GM06990 (cell line): ENCODE data around the gene USP34.

ENCODE experiments used
- DNase-seq: peaks from one replicate; pipeline ENCODE4 v3.0.0-alpha.2; 2011; ENCODE audit not compliant: insufficient read length; ENCODE audit errors: extremely low read depth
- H3K27me3 ChIP-seq: replicated peaks from 2 replicates; pipeline ENCODE4 v1.6.0; 2011; ENCODE audit warnings: low read length; ENCODE audit not compliant: control insufficient read depth, insufficient read depth
- H3K36me3 ChIP-seq: 2 replicates; pipeline ENCODE4 v1.5.1; 2011; ENCODE audit warnings: low read length; ENCODE audit not compliant: control insufficient read depth, insufficient read depth
- H3K4me3 ChIP-seq: replicated peaks from 2 replicates; pipeline ENCODE4 v1.5.1; 2011; ENCODE audit warnings: low read depth, mild to moderate bottlenecking, control low read depth, low read length
- TF ChIP-seq, protein P1 (sequence below): IDR thresholded peaks from 2 replicates; pipeline ENCODE4 v1.5.1; 2011; ENCODE audit warnings: low read length, control low read depth, mild to moderate bottlenecking, inconsistent platforms; ENCODE audit not compliant: insufficient read depth, poor library complexity, severe bottlenecking

USP34 gene

DNA sequence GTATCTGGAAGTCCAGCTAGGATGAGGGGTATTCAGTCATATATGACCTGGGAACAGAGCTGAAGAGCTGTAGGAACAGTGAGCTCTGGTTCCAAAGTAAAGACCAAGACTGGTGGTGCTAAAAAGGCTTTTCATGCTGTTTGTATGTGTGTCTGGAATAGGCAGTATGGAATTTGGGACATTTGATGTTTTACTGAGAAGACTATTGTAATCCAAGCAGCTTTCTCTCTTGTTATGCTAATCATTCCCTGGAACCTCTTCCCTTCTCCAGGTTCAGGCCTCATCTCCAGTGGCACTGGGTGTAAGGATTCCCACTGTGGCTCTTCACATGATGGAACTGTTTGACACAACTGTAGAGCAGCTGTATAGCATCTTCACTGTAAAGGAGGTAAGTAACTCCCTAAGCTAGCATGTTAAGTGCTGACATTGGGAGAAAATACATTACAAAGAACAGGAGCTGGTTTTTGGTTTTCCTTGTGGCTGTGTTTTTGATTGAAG is 285.6 kb downstream of the USP34 start:
- Histone ChIP-seq H3K36me3 (peaks cover 30% of the 10 kb centered on the region), H3K4me3 (no peak overlapping the region), H3K27me3 (no peaks in the 10 kb centered on the region)
- TF ChIP-seq, protein P1, sequence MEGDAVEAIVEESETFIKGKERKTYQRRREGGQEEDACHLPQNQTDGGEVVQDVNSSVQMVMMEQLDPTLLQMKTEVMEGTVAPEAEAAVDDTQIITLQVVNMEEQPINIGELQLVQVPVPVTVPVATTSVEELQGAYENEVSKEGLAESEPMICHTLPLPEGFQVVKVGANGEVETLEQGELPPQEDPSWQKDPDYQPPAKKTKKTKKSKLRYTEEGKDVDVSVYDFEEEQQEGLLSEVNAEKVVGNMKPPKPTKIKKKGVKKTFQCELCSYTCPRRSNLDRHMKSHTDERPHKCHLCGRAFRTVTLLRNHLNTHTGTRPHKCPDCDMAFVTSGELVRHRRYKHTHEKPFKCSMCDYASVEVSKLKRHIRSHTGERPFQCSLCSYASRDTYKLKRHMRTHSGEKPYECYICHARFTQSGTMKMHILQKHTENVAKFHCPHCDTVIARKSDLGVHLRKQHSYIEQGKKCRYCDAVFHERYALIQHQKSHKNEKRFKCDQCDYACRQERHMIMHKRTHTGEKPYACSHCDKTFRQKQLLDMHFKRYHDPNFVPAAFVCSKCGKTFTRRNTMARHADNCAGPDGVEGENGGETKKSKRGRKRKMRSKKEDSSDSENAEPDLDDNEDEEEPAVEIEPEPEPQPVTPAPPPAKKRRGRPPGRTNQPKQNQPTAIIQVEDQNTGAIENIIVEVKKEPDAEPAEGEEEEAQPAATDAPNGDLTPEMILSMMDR = no peak
- DNase-seq = no peak

DNA sequence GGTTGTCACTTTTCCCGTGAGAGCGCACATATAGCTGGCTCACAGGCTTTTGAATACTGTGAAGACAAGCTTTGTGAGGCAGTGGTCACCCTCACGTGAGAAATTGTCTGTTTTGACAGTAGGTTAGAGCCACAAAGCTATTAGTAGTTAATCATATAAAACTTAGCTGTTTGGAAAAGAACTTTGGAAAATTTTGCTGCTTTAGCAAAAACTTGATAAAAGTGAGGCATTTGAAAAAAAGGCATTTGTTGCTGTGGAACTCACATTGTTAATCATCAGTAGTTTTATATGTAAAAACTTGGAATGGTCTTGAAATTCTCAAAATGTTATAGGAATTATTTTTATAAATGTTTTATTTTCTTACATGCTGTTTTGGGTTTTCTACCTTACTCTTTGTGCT is 286.6 kb downstream of the USP34 start:
- DNase-seq = no peak
- H3K27me3 ChIP-seq = no peaks in the 10 kb centered on the region
- peaks cover 34% of the 10 kb centered on the region for H3K36me3 ChIP-seq
- no peak overlapping the region for H3K4me3 ChIP-seq
- TF ChIP-seq, protein P1 = no peak

DNA sequence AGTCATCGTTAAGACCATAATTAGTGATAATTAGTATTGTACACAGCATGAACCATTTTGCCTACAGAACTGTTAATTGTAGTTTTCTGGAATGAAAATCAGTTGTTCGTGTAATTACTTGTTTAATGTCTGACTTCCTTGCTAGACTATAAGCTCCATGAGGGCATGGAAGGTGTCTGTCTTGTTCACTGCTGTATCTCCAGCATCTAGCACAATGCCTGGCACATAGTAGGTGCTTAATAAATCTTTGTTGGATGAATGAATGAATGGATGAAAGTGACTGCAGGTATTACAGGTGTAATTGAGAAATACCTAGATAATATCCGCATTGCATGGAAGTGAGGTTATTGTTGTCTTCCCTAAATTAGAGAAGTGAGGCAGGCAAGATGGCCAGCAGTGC is 287.1 kb downstream of the USP34 start:
- H3K36me3 ChIP-seq = peaks cover 33% of the 10 kb centered on the region
- TF ChIP-seq, protein P1 = no peak
- no peak for DNase-seq
- no peaks in the 10 kb centered on the region for H3K27me3 ChIP-seq
- H3K4me3 ChIP-seq = no peak overlapping the region

DNA sequence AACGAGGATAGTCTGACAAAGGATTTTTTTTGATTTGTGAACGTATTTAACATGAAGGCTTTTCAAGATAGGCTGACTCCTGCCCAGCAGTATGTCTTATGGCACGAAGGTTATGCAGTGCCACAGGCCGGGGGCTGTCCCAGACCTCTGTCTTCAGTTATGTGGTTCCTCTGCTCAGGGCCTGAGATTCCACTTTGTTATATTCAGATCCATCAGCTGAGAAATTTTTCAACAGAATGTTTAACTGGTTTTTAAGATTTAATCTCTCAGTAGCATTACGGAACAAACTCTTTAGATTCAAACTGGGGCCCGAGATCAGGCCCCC is 288.9 kb downstream of the USP34 start:
- no peak for DNase-seq
- Histone ChIP-seq H3K27me3 (no peaks in the 10 kb centered on the region), H3K36me3 (peaks cover 28% of the 10 kb centered on the region), H3K4me3 (no peak overlapping the region)
- TF ChIP-seq, protein P1 = no peak

DNA sequence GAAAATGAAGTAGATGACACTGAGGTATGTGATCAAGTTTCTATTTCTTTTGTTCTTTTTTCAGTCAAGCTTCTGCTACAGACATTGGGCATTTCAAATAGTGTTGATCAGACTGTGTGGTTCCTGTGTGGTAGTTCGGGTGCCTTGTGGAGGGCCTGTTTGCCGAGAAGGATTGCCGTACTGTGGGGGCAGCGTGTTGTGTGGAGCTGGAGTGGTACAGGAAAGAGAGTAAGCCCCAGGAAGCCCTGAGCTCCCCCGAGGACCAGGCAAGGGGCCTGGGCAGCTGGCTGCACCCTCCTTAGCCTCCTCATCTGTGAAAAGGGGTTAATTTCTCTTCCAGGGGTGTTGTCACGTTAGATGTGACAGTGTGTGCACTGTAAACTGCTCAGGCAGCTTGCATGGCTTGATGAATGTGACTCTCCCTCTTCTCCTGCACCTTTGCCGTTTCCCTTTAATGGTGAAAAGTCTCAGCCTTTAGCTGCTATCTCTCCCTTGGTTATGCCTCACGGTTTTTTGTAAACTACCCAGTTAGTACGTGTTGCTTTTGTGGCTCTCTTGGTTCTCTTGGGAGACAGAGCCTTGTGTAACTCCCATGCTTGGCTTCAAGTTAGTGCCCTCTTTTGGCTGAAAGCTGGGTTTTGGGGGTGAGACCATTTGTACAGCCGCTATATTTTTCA is 289.4 kb downstream of the USP34 start:
- TF ChIP-seq, protein P1 = no peak
- no peak for DNase-seq
- Histone ChIP-seq H3K4me3 (no peak overlapping the region), H3K27me3 (no peaks in the 10 kb centered on the region), H3K36me3 (peaks cover 28% of the 10 kb centered on the region)

DNA sequence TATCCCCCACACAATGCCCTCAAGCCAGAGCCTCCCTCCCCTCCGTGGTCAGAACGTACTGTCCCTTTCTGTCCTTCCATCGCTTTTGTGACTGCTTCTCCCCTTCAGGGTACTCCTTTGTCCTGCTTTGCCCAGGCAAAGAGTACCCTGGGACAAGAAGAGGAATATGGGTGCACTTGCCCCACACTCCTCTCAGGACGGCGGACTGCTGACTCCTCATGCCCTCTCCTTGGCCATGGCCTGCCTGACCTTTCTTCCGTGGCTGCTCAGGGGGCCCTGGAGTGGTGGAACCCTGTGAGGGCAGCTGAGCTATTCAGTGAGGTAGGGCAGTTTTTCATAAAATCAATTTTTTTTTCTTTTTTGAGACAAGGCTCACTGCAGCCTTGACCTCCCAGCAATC is 290.2 kb downstream of the USP34 start:
- Histone ChIP-seq H3K36me3 (peaks cover 28% of the 10 kb centered on the region), H3K27me3 (no peaks in the 10 kb centered on the region), H3K4me3 (no peak overlapping the region; the same call in 1 of the 2 replicates)
- TF ChIP-seq, protein P1 = no peak
- DNase-seq = no peak
